ENCODE data around the gene C3orf18.

The C3orf18 gene

GRCh38 chr3:50549226-50549625, 18.3 kb downstream of the C3orf18 start:
- DNase-seq: no peak

- no peak for DNase-seq
Observed at GRCh38 chr3:50545781-50546180, 21.8 kb downstream of the C3orf18 start.

GRCh38 chr3:50542177-50543034, 25.1 kb downstream of the C3orf18 start:
- DNase-seq: peak; percentile 59

GRCh38 chr3:50539356-50540286, 27.9 kb downstream of the C3orf18 start:
- no peak for DNase-seq

DNA sequence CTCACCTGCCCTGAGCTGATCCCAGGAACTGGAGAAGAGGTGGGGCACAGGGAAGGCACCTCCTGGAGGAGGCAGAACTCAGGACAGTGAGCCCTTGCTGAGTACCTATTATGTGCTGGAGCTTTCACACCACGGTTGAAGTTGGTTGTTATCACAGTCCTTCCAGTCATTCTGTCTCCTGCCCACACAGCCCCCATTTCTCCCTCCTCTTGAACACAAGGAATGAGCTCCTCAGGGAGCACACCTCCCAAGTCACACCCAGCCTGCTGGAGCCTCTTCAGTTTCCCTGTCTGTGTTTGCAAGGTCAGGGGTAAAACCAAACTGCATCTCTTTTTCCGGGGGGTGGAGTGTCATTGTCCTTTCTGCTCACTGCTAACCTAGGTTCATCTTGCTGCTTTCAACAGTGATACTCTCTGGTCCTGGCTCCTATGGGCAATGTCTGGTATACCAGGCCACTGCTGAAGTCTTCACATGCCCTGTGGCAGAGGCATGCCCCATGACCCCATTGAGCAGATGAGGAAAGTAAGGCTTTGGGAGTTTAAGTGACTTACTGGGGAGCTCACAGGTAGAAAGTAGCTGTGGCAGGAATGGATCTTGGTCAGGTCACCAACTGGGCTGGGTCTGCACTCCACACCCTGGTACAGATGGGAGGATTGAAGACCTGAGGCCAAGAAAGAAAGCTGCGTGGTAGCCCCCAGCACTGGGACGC, 30.0 kb downstream of the C3orf18 start:
- DNase-seq: no peak

GRCh38 chr3:50536471-50537180, 30.9 kb downstream of the C3orf18 start:
- no peak for DNase-seq

DNA sequence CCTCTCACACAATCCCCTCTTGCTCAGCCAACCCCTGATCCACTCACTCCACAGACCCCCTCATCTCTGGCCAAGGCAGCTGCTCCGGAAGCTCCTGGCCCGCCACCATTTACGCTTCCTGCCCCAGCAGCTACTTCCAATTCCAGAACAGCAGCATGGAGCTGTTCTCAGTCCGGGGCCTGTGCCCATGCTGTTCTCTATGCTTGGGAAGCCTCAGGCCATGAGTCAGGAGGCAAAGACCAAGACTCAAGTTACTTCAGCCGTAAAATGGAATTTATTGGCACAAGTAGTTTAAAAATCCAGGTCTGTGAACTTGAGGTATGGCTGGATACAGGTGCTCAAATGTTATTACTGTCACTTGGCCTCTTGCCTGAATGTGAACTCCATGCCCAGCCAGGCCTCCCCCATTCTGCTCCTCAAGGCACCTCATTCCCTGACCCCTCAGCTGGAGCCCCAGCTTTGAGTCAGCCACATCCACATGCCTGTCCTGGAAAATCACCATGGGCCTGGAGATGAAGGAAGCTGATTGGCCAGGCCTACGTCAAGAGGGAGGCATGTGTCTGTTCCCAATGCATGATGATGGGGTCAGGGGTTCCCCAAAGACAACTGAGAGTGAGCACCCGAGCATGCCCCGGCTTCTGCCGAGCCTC, 32.7 kb downstream of the C3orf18 start:
- no peak for DNase-seq

GRCh38 chr3:50533807-50534461, 33.6 kb downstream of the C3orf18 start:
- DNase-seq: no peak

DNA sequence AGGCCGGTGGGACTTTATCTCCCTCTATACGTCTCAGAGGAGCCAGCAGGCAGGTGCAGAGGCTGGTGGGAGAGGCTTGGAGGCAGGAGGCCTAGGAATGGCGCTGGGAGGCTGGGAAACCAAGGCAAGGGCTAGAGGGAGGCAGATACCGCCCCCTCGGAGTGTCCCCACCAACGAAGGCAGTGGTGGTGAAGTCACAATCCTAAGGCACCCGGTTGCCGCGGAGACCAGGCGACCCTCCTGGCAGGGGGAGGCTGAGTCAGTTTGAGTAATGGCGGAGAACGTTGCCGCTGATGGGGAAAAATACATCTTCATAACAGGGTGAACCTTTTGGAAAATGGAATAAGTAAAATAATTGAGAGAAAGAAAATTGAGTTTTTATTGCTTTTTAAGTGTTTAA, 34.2 kb downstream of the C3orf18 start:
- no peak for DNase-seq

GRCh38 chr3:50532062-50532705, 35.4 kb downstream of the C3orf18 start:
- no peak for DNase-seq

DNA sequence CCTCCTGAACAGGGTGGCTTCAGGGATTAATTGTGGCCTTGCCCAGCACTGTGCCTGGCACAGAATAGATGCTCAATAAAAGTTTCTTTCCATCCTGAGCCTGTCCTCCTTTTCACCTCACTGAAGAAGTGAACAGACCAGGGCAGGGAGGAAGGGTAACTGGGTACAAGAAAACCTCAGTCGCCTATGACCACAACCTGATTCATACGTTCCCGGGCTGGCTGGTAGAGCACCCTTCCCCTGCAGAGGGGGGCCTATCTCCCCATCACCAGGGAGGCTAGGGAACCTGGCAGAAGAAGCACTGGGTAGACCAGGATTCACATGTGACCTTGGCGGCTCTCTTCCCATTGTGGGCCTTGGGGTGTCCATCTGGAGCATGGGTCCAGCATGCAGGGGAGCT, 36.3 kb downstream of the C3orf18 start:
- no peak for DNase-seq

DNA sequence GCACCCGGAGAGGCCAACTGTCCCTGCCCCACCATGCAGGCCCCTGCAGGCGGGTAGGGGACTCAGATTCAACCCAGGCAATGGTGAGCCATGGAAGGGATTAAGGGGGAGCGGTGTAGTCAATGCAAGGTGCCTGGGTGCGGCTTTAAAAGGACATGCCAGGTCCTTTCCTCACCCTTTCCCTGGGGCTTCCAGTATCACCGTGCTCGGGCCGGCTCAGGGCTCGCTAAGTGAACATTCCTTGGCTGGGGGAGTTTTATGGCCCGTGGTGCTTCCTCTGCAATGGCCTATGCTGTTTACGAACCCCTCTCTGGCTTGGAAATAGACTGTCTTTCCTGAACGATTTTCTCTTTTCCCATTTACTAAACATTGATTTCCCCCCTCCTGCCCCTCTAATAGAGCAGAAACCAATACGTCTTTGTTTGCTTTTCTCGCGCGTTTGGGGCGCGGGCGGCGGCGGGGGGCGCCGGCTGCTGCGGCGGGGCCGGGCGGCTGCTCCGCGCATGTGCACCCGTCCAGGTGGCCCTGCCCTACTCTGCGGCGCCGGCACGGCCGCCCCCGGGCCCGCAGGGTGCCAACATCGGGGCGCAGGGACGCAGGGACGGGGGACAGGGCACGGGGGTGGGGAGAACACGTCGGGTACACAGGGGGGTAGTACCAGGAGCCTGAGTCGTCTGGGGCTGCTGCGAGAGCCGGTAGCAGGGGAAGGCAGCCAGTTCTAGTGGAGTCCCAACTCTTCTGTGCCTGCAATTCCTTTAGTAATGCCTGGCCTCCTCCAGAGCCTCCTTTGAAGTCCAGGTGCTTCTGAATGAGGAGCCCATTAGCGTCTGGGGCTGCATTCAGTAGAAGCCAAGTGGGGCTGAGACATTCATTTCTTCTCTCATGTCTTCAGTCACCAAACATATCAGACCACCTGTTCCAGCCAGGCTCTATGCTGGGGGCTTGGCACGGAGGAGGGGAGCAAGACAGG, 37.3 kb downstream of the C3orf18 start:
- no peak for DNase-seq

DNA sequence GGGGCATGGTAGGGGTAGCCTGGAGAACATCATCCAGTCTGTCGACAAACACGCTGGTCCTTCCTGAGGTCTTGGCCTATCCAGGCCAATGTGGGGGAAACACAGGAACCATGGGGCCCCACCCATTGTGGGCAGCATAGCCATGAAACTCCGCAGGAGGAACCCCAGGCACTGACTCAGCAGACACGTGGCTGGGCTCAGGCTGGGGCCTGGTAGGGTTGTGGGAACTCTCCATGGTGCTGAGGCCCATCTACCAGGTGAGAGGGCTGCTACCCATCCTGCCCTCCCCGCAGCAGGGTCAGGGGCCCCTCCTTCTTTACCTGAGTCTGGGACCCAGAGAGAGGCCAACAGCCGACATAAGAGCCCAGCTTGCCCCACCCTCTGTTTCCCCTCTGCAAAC, 41.6 kb downstream of the C3orf18 start:
- peak; percentile 41 for DNase-seq

- DNase-seq: no peak
Observed at GRCh38 chr3:50525191-50525910, 42.2 kb downstream of the C3orf18 start.

DNA sequence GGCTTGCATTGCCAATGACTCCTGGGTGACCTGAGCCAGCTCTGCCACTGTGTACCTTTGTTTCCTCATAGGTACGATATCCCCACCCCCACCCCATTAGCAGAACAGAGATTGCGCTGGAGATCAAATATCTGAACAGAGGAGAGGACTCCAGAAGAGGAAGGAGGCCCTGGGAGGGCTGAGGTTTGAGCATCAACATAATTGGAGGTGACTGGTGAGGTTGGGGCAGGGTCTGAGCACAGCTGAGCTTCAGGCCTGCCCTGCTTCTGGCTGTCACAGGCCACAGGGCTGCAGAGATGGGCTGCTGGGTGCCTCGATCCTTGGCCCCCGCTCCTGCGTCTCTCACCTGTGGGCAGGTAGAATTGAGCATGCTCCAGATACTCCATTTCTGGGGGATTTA, 42.8 kb downstream of the C3orf18 start:
- DNase-seq: no peak

GRCh38 chr3:50523279-50523811, 44.2 kb downstream of the C3orf18 start:
- DNase-seq: no peak

- no peak for DNase-seq
Observed at GRCh38 chr3:50521572-50521971, 46.0 kb downstream of the C3orf18 start.

DNA sequence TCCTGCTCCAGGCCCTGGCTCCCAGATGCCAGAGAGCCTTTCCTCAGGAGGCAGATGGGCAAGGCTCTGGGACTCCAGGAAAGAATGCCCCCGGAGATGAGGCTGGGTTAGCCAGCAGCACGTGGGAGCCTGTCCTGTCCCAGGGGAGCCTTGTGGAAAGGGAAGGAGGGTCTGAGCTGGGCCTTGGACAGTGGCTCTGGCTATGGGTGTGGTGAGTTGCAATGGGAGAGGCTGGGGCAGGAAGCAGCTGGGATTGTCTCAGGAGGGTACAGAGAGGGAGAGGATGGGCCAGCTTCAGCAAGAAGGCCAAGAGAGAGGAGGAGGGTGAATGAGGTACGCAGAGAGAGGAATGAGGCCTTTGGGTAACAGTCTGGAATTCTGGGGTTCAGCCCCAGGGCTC, 46.7 kb downstream of the C3orf18 start:
- no peak for DNase-seq

Measured in activated CD4-positive, alpha-beta T cell treated with anti-CD3 and anti-CD28 coated beads, Interleukin-2, amount 50 U/mL, for 1 hour (primary cell).